Measurements from ENCODE around the gene CHTF8. TPM values are rescaled to one million over a fixed set of nuclear protein-coding genes. Genes with fewer than 3 reads are reported as not detected.

CHTF8 gene
- polyA plus RNA-seq, 4 donors = 156 to 161 (median 158) TPM

GRCh38 chr16:69089091-69089910, 43.1 kb downstream of the CHTF8 start:
- no peak for DNase-seq (ENCODE audit: low read depth in 4 of 4, low spot score in 2 of 4)

GRCh38 chr16:69088684-69089083, 43.7 kb downstream of the CHTF8 start:
- no peak for DNase-seq (ENCODE audit: low read depth in 4 of 4, low spot score in 2 of 4)

GRCh38 chr16:69087161-69087581, 45.2 kb downstream of the CHTF8 start:
- DNase-seq (ENCODE audit: low read depth in 4 of 4, low spot score in 2 of 4) = no peak

- no peak for DNase-seq (ENCODE audit: low read depth in 4 of 4, low spot score in 2 of 4)
Observed at GRCh38 chr16:69085032-69085695, 47.2 kb downstream of the CHTF8 start.

GRCh38 chr16:69084289-69084688, 48.1 kb downstream of the CHTF8 start:
- no peak for DNase-seq (ENCODE audit: low read depth in 4 of 4, low spot score in 2 of 4)

- no peak for DNase-seq (ENCODE audit: low read depth in 4 of 4, low spot score in 2 of 4)
Observed at GRCh38 chr16:69083306-69083941, 49.0 kb downstream of the CHTF8 start.

GRCh38 chr16:69079697-69080096, 52.7 kb downstream of the CHTF8 start:
- no peak for DNase-seq (ENCODE audit: low read depth in 4 of 4, low spot score in 2 of 4)

GRCh38 chr16:69078073-69078472, 54.3 kb downstream of the CHTF8 start:
- no peak for DNase-seq (ENCODE audit: low read depth in 4 of 4, low spot score in 2 of 4)

- no peak for DNase-seq (ENCODE audit: low read depth in 4 of 4, low spot score in 2 of 4)
Observed at GRCh38 chr16:69077251-69077650, 55.1 kb downstream of the CHTF8 start.

- no peak for DNase-seq (ENCODE audit: low read depth in 4 of 4, low spot score in 2 of 4)
Observed at GRCh38 chr16:69073181-69073702, 59.1 kb downstream of the CHTF8 start.

- DNase-seq (ENCODE audit: low read depth in 4 of 4, low spot score in 2 of 4) = no peak
Observed at GRCh38 chr16:69072640-69072974, 59.8 kb downstream of the CHTF8 start.

- no peak for DNase-seq (ENCODE audit: low read depth in 4 of 4, low spot score in 2 of 4)
Observed at GRCh38 chr16:69071036-69071435, 61.4 kb downstream of the CHTF8 start.

GRCh38 chr16:69069504-69069903, 62.9 kb downstream of the CHTF8 start:
- no peak for DNase-seq (ENCODE audit: low read depth in 4 of 4, low spot score in 2 of 4)

Other genes with a start within 250 kb of the CHTF8 start
- gene HAS3, start 26.9 kb downstream of the CHTF8 start, polyA plus RNA-seq (ENCODE audit: insufficient read length in 4 of 4) = 1 to 10 TPM; 3.5 to 4.6 (median 3.8) TPM
- 10 to 100 TPM; 52.1 to 65.4 (median 60.8) TPM for gene UTP4, start 61 bp upstream of the CHTF8 start, polyA plus RNA-seq (ENCODE audit: insufficient read length in 4 of 4)
- 10 to 100 TPM; 10.0 to 13.3 (median 11.7) TPM for gene SNTB2, start 54.6 kb upstream of the CHTF8 start, polyA plus RNA-seq (ENCODE audit: insufficient read length in 4 of 4)
- 10 to 100 TPM; 42.7 to 57.7 (median 48.5) TPM for gene VPS4A, start 178.8 kb upstream of the CHTF8 start, polyA plus RNA-seq (ENCODE audit: insufficient read length in 4 of 4)
- gene PDF, start 198.0 kb upstream of the CHTF8 start, polyA plus RNA-seq (ENCODE audit: insufficient read length in 4 of 4) = 1 to 10 TPM; 2.1 to 9.3 (median 5.4) TPM
- gene COG8, start 207.0 kb upstream of the CHTF8 start, polyA plus RNA-seq (ENCODE audit: insufficient read length in 4 of 4) = 10 to 100 TPM; 28.8 to 43.8 (median 32.4) TPM
- gene NIP7, start 207.2 kb upstream of the CHTF8 start, polyA plus RNA-seq (ENCODE audit: insufficient read length in 4 of 4) = 10 to 100 TPM; 28.6 to 35.2 (median 30.6) TPM
- 1 to 10 TPM; 1.9 to 4.3 (median 2.5) TPM for gene TMED6, start 219.2 kb upstream of the CHTF8 start, polyA plus RNA-seq (ENCODE audit: insufficient read length in 4 of 4)

Measured in left renal cortex interstitium (tissue), 4 donors.